GM06990 (cell line): ENCODE measurements around the gene ELAVL2.

Source experiments
- DNase-seq: peaks from one replicate; pipeline ENCODE4 v3.0.0-alpha.2; 2011; ENCODE audit not compliant: insufficient read length; ENCODE audit errors: extremely low read depth
- H3K27me3 ChIP-seq: replicated peaks from 2 replicates; pipeline ENCODE4 v1.6.0; 2011; ENCODE audit warnings: low read length; ENCODE audit not compliant: control insufficient read depth, insufficient read depth
- H3K36me3 ChIP-seq: 2 replicates; pipeline ENCODE4 v1.5.1; 2011; ENCODE audit warnings: low read length; ENCODE audit not compliant: control insufficient read depth, insufficient read depth
- H3K4me3 ChIP-seq: replicated peaks from 2 replicates; pipeline ENCODE4 v1.5.1; 2011; ENCODE audit warnings: low read depth, mild to moderate bottlenecking, control low read depth, low read length
- CTCF ChIP-seq: IDR thresholded peaks from 2 replicates; pipeline ENCODE4 v1.5.1; 2011; ENCODE audit warnings: low read length, control low read depth, mild to moderate bottlenecking, inconsistent platforms; ENCODE audit not compliant: insufficient read depth, poor library complexity, severe bottlenecking

Gene ELAVL2

GRCh38 chr9:23777328-23777727, 48.7 kb downstream of the ELAVL2 start:
- Histone ChIP-seq H3K36me3 (no peaks in the 10 kb centered on the region), H3K27me3 (no peaks in the 10 kb centered on the region), H3K4me3 (no peak overlapping the region)
- no peak for DNase-seq
- no peak for TF ChIP-seq CTCF

DNA sequence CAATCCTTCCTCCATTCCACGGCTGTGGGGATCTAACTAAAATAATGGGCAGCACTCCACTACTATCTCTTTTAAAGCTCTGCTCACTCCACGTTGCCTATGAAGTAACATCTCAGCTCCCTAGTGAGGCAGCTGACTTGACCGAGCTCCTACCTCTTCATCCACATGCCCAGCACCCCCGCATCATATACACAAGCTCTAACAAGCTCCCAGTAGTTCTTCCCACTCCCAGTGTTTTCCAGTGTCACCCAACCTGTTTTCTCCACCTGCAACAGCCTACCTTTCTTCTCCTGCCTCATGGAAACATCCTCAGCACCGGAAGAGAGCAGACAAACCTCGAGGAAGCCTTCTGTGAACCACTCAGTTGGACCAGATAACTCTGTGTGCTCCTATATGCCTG, 50.5 kb downstream of the ELAVL2 start:
- H3K27me3 ChIP-seq = no peaks in the 10 kb centered on the region
- H3K4me3 ChIP-seq = no peak overlapping the region
- no peak for DNase-seq
- H3K36me3 ChIP-seq = no peaks in the 10 kb centered on the region
- no peak for TF ChIP-seq CTCF

GRCh38 chr9:23774266-23774665, 51.8 kb downstream of the ELAVL2 start:
- H3K4me3 ChIP-seq = no peak overlapping the region
- DNase-seq = no peak
- no peaks in the 10 kb centered on the region for H3K27me3 ChIP-seq
- H3K36me3 ChIP-seq = no peaks in the 10 kb centered on the region
- TF ChIP-seq CTCF = no peak

- H3K4me3 ChIP-seq = no peak overlapping the region
- no peaks in the 10 kb centered on the region for H3K36me3 ChIP-seq
- no peaks in the 10 kb centered on the region for H3K27me3 ChIP-seq
- TF ChIP-seq CTCF = no peak
- no peak for DNase-seq
Observed at GRCh38 chr9:23772385-23772783, 53.7 kb downstream of the ELAVL2 start.

GRCh38 chr9:23771746-23772384, 54.2 kb downstream of the ELAVL2 start:
- no peak for TF ChIP-seq CTCF
- Histone ChIP-seq H3K36me3 (no peaks in the 10 kb centered on the region), H3K4me3 (no peak overlapping the region), H3K27me3 (no peaks in the 10 kb centered on the region)
- no peak for DNase-seq
